HepG2 (cell line): Measurements from ENCODE around the gene BPIFA1. TPM values are rescaled to one million over a fixed set of nuclear protein-coding genes. Genes with fewer than 3 reads are reported as not detected.

Experiments
- AGO2 ChIP-seq: fragments of 200-400 bp; formaldehyde crosslinking; optimal IDR thresholded peaks from 2 replicates; pipeline ENCODE3; 2017; ENCODE audit warnings: mild to moderate bottlenecking, low read depth, low read length, moderate library complexity
- CENPX ChIP-seq: sonication (generic); formaldehyde crosslinking; IDR thresholded peaks from 2 replicates; pipeline ENCODE4 v1.9.0; 2021; ENCODE audit warnings: mild to moderate bottlenecking, missing genetic modification reagents, moderate library complexity
- ETV5 ChIP-seq: IDR thresholded peaks from 2 replicates; pipeline ENCODE4 v1.6.1; 2018; ENCODE audit warnings: missing biosample characterization, missing genetic modification reagents, inconsistent platforms, borderline replicate concordance
- ETV6 ChIP-seq: sonication (generic); formaldehyde crosslinking; conservative IDR thresholded peaks from 2 replicates; pipeline ENCODE4 v1.4.0; 2020; ENCODE audit warnings: missing genetic modification reagents
- FOXA3 ChIP-seq: IDR thresholded peaks from 2 replicates; pipeline ENCODE4 v1.6.1; 2016; ENCODE audit warnings: missing genetic modification reagents, missing compliant biosample characterization
- HOXD1 ChIP-seq: sonication (generic); formaldehyde crosslinking; IDR thresholded peaks from 2 replicates; pipeline ENCODE4 v1.5.0; 2020; ENCODE audit warnings: missing genetic modification reagents
- KAT8 ChIP-seq: IDR thresholded peaks from 2 replicates; pipeline ENCODE4 v1.6.1; 2016; ENCODE audit warnings: missing genetic modification reagents, missing compliant biosample characterization
- KLF12 ChIP-seq: sonication (generic); formaldehyde crosslinking; IDR thresholded peaks from 2 replicates; pipeline ENCODE4 v1.4.0; 2020; ENCODE audit warnings: missing genetic modification reagents, borderline replicate concordance
- KLF9 ChIP-seq: IDR thresholded peaks from 2 replicates; pipeline ENCODE4 v1.6.1; 2016; ENCODE audit warnings: low read depth
- MED8 ChIP-seq: sonication (generic); formaldehyde crosslinking; IDR thresholded peaks from 2 replicates; pipeline ENCODE4 v1.8.1; 2023; ENCODE audit warnings: mild to moderate bottlenecking, missing genetic modification reagents; ENCODE audit not compliant: insufficient replicate concordance
- ONECUT2 ChIP-seq: sonication (generic); formaldehyde crosslinking; IDR thresholded peaks from 2 replicates; pipeline ENCODE4 v1.4.0; 2020; ENCODE audit warnings: missing genetic modification reagents
- PITX1 ChIP-seq: sonication (generic); formaldehyde crosslinking; IDR thresholded peaks from 2 replicates; pipeline ENCODE4 v1.5.1; 2020; ENCODE audit warnings: mild to moderate bottlenecking, missing genetic modification reagents
- RXRA ChIP-seq: sonication (generic); formaldehyde crosslinking; IDR thresholded peaks from 2 replicates; pipeline ENCODE4 v1.5.1; 2020; ENCODE audit warnings: missing genetic modification reagents
- TBL1XR1 ChIP-seq: fragments of 150-350 bp; IDR thresholded peaks from 2 replicates; pipeline ENCODE4 v1.6.1; 2014; ENCODE audit warnings: borderline replicate concordance, low read length; ENCODE audit not compliant: partially characterized antibody
- TOPORS ChIP-seq: sonication (generic); formaldehyde crosslinking; IDR thresholded peaks from 2 replicates; pipeline ENCODE4 v1.8.0; 2023; ENCODE audit warnings: mild to moderate bottlenecking, missing genetic modification reagents
- ZNF180 ChIP-seq: sonication (generic); formaldehyde crosslinking; IDR thresholded peaks from 2 replicates; pipeline ENCODE4 v1.4.0; 2020; ENCODE audit warnings: low read depth, missing genetic modification reagents, borderline replicate concordance
- ZNF253 ChIP-seq: sonication (generic); formaldehyde crosslinking; IDR thresholded peaks from 2 replicates; pipeline ENCODE4 v1.8.0; 2022; ENCODE audit warnings: mild to moderate bottlenecking, missing genetic modification reagents, borderline replicate concordance
- ZNF577 ChIP-seq: sonication (generic); formaldehyde crosslinking; IDR thresholded peaks from 2 replicates; pipeline ENCODE4 v1.4.0; 2020; ENCODE audit warnings: mild to moderate bottlenecking, low read depth, missing genetic modification reagents, borderline replicate concordance
- ZNF720 ChIP-seq: sonication (generic); formaldehyde crosslinking; IDR thresholded peaks from 2 replicates; pipeline ENCODE4 v1.4.0; 2020; ENCODE audit warnings: missing genetic modification reagents
- ZNF772 ChIP-seq: sonication (generic); formaldehyde crosslinking; IDR thresholded peaks from 2 replicates; pipeline ENCODE4 v1.5.0; 2020; ENCODE audit warnings: mild to moderate bottlenecking, missing genetic modification reagents
- ZSCAN30 ChIP-seq: sonication (generic); formaldehyde crosslinking; IDR thresholded peaks from 2 replicates; pipeline ENCODE4 v1.5.0; 2020; ENCODE audit warnings: mild to moderate bottlenecking, missing genetic modification reagents
- polyA plus RNA-seq, 8 experiments: library from polyadenylated mRNA; depleted of rRNA in 3 of 8; stranded (reverse) in 7 of 8; unstranded in 1 of 8; fragments of >200 nt; fragmentation: Illumina TruSeq in 4 of 8; extraction: Trizol in 4 of 8; gene quantifications; 2 replicates each; pipeline versions ENCODE4 v1.2.1 to v1.2.3, GENCODE V29; 2011 to 2016; ENCODE audit warnings: low read depth in 4 of 8, missing spikeins in 1 of 8, mixed read lengths in 1 of 8; ENCODE audit not compliant: insufficient read depth in 1 of 8
- total RNA-seq, 5 experiments: library from RNA; depleted of rRNA; stranded (reverse); fragments of >200 nt; fragmentation: Illumina TruSeq; extraction: Trizol; gene quantifications; 2 replicates each; pipeline ENCODE4 v1.2.3, GENCODE V29; 2016; ENCODE audit warnings: low read depth in 1 of 5
- TF ChIP-seq, protein P1 (sequence below): sonication (generic); formaldehyde crosslinking; IDR thresholded peaks from 2 replicates; pipeline ENCODE4 v1.4.0; 2020; ENCODE audit warnings: low read depth, mild to moderate bottlenecking, missing genetic modification reagents
- TF ChIP-seq, protein P2 (sequence below): IDR thresholded peaks from 2 replicates; pipeline ENCODE4 v1.6.1; 2012; ENCODE audit warnings: inconsistent platforms
- TF ChIP-seq, protein P3 (sequence below): sonication (generic); formaldehyde crosslinking; IDR thresholded peaks from 2 replicates; pipeline ENCODE4 v1.4.0; 2020; ENCODE audit warnings: missing genetic modification reagents, borderline replicate concordance
- TF ChIP-seq, protein P4 (sequence below): sonication (generic); formaldehyde crosslinking; IDR thresholded peaks from 2 replicates; pipeline ENCODE4 v1.5.1; 2020; ENCODE audit warnings: missing genetic modification reagents, mild to moderate bottlenecking, borderline replicate concordance
- TF ChIP-seq, protein P5 (sequence below): IDR thresholded peaks from 2 replicates; pipeline ENCODE4 v1.6.1; 2016; ENCODE audit warnings: missing compliant biosample characterization, missing genetic modification reagents, borderline replicate concordance

BPIFA1 gene
- total and polyA plus RNA-seq, 2 of the 13 experiments (the other 11 are each of a cell fraction or from before 2014, with no cell fraction given) = not detected

DNA sequence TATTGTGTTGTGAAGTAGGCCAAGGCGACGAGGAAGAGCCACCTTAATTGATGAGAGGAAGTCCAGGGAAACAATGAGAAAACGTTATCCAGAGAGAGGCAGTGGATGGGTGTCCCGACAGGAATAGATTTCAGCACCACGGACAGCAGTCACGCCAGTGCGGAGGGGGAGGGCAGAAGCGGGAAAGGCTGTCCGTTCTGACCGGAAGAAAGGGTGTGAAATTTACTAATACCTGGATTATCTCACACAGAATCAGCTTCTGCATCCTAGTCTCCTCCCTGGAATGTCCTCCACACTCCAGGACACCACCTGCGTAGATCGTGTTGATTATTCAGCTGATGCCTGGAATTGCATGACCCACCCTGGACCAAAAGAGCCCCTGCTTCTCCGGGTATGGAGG is 26.0 kb upstream of the BPIFA1 start (continued):
- TF ChIP-seq KAT8 (CRISPR knock-in tag) (peak; percentile 89), ETV5 (CRISPR knock-in tag) (peak; percentile 88), ZNF577 (CRISPR knock-in tag) (peak; percentile 38; the same call in 1 of the 2 replicates), KLF9 (CRISPR knock-in tag) (peak; percentile 94), KLF12 (CRISPR knock-in tag) (peak; percentile 96), ZNF772 (CRISPR knock-in tag) (peak; percentile 93), ETV6 (CRISPR knock-in tag) (peak; percentile 96), TOPORS (CRISPR knock-in tag) (peak; percentile 96), ZNF180 (CRISPR knock-in tag) (no peak), ZNF720 (CRISPR knock-in tag) (peak; percentile 91; the same call in 1 of the 2 replicates), FOXA3 (CRISPR knock-in tag) (peak; percentile 72), RXRA (no peak; the same call in 1 of the 2 replicates), MED8 (CRISPR knock-in tag) (no peak), ZNF253 (CRISPR knock-in tag) (0 out of 2 replicates have a peak, but pooled peaks have one; percentile 59), PITX1 (CRISPR knock-in tag) (peak; percentile 77), ONECUT2 (CRISPR knock-in tag) (peak; percentile 84), ZSCAN30 (peak; percentile 86; the same call in 1 of the 2 replicates), TBL1XR1 (no peak), HOXD1 (CRISPR knock-in tag) (peak; percentile 91), AGO2 (no peak), CENPX (CRISPR knock-in tag) (no peak)
- TF ChIP-seq, protein P1, sequence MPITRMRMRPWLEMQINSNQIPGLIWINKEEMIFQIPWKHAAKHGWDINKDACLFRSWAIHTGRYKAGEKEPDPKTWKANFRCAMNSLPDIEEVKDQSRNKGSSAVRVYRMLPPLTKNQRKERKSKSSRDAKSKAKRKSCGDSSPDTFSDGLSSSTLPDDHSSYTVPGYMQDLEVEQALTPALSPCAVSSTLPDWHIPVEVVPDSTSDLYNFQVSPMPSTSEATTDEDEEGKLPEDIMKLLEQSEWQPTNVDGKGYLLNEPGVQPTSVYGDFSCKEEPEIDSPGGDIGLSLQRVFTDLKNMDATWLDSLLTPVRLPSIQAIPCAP (CRISPR knock-in tag) = no peak
- TF ChIP-seq, protein P2, sequence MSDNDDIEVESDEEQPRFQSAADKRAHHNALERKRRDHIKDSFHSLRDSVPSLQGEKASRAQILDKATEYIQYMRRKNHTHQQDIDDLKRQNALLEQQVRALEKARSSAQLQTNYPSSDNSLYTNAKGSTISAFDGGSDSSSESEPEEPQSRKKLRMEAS = peak; percentile 53; the same call in 1 of the 2 replicates
- TF ChIP-seq, protein P3, sequence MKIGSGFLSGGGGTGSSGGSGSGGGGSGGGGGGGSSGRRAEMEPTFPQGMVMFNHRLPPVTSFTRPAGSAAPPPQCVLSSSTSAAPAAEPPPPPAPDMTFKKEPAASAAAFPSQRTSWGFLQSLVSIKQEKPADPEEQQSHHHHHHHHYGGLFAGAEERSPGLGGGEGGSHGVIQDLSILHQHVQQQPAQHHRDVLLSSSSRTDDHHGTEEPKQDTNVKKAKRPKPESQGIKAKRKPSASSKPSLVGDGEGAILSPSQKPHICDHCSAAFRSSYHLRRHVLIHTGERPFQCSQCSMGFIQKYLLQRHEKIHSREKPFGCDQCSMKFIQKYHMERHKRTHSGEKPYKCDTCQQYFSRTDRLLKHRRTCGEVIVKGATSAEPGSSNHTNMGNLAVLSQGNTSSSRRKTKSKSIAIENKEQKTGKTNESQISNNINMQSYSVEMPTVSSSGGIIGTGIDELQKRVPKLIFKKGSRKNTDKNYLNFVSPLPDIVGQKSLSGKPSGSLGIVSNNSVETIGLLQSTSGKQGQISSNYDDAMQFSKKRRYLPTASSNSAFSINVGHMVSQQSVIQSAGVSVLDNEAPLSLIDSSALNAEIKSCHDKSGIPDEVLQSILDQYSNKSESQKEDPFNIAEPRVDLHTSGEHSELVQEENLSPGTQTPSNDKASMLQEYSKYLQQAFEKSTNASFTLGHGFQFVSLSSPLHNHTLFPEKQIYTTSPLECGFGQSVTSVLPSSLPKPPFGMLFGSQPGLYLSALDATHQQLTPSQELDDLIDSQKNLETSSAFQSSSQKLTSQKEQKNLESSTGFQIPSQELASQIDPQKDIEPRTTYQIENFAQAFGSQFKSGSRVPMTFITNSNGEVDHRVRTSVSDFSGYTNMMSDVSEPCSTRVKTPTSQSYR (CRISPR knock-in tag) = peak; percentile 98
- TF ChIP-seq, protein P4, sequence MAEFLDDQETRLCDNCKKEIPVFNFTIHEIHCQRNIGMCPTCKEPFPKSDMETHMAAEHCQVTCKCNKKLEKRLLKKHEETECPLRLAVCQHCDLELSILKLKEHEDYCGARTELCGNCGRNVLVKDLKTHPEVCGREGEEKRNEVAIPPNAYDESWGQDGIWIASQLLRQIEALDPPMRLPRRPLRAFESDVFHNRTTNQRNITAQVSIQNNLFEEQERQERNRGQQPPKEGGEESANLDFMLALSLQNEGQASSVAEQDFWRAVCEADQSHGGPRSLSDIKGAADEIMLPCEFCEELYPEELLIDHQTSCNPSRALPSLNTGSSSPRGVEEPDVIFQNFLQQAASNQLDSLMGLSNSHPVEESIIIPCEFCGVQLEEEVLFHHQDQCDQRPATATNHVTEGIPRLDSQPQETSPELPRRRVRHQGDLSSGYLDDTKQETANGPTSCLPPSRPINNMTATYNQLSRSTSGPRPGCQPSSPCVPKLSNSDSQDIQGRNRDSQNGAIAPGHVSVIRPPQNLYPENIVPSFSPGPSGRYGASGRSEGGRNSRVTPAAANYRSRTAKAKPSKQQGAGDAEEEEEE (CRISPR knock-in tag) = no peak
- TF ChIP-seq, protein P5, sequence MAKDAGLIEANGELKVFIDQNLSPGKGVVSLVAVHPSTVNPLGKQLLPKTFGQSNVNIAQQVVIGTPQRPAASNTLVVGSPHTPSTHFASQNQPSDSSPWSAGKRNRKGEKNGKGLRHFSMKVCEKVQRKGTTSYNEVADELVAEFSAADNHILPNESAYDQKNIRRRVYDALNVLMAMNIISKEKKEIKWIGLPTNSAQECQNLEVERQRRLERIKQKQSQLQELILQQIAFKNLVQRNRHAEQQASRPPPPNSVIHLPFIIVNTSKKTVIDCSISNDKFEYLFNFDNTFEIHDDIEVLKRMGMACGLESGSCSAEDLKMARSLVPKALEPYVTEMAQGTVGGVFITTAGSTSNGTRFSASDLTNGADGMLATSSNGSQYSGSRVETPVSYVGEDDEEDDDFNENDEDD (CRISPR knock-in tag) = peak; percentile 80
